ENCODE measurements around the gene SLC22A6.

SLC22A6 gene

GRCh38 chr11:62984451-62984991 is at the start of gene SLC22A6:
Gene SLC22A6, minus strand, starts transcription at chr11:62984967. Its CDS starts 277 bp downstream, at chr11:62984690.
- DNase-seq: no peak

- DNase-seq: no peak
Measured at GRCh38 chr11:63032457-63032856, 47.7 kb upstream of the SLC22A6 start.

- DNase-seq: peak; percentile 74 to 76
Measured at GRCh38 chr11:63023841-63024648, 39.3 kb upstream of the SLC22A6 start.

GRCh38 chr11:63023222-63023814 is 38.6 kb upstream of the SLC22A6 start:
- DNase-seq: no peak

GRCh38 chr11:63022441-63022840 is 37.7 kb upstream of the SLC22A6 start:
- DNase-seq: no peak

- no peak for DNase-seq
Measured at GRCh38 chr11:63020671-63021291, 36.0 kb upstream of the SLC22A6 start.

- DNase-seq: no peak
Measured at GRCh38 chr11:63019506-63019905, 34.7 kb upstream of the SLC22A6 start.

- no peak for DNase-seq
Measured at GRCh38 chr11:63017306-63017974, 32.7 kb upstream of the SLC22A6 start.

- no peak for DNase-seq
Measured at GRCh38 chr11:63015521-63016215, 30.9 kb upstream of the SLC22A6 start, which contains the start of gene SLC22A8. Gene SLC22A8, minus strand, starts transcription at chr11:63015841. Its CDS starts 883 bp downstream, at chr11:63014958.

GRCh38 chr11:63014408-63015055 is 29.8 kb upstream of the SLC22A6 start:
- no peak for DNase-seq

- DNase-seq: no peak
Measured at GRCh38 chr11:63012839-63013238, 28.1 kb upstream of the SLC22A6 start.

- no peak for DNase-seq
Measured at GRCh38 chr11:63012430-63012829, 27.7 kb upstream of the SLC22A6 start.

- no peak for DNase-seq
Measured at GRCh38 chr11:63010934-63011439, 26.2 kb upstream of the SLC22A6 start.

- no peak for DNase-seq
Measured at GRCh38 chr11:63007920-63008319, 23.2 kb upstream of the SLC22A6 start.

- no peak for DNase-seq
Measured at GRCh38 chr11:63001456-63001855, 16.7 kb upstream of the SLC22A6 start.

- no peak for DNase-seq
Measured at GRCh38 chr11:62999649-63000048, 14.9 kb upstream of the SLC22A6 start.

GRCh38 chr11:62999156-62999555 is 14.4 kb upstream of the SLC22A6 start:
- no peak for DNase-seq

- DNase-seq: no peak
Measured at GRCh38 chr11:62996271-62996670, 11.5 kb upstream of the SLC22A6 start.

- no peak for DNase-seq
Measured at GRCh38 chr11:62994775-62995174, 10.0 kb upstream of the SLC22A6 start.

- no peak for DNase-seq
Measured at GRCh38 chr11:62988276-62988675, 3.5 kb upstream of the SLC22A6 start.

- no peak for DNase-seq
Measured at GRCh38 chr11:62985041-62985750, 429 bp upstream of the SLC22A6 start.

All from CD4-positive, alpha-beta T cell treated with Interleukin-4 for 1 hour (primary cell).